Measurements from ENCODE around the gene PHF5A.

GRCh38 chr22:41411021-41411851, 57.3 kb downstream of the PHF5A start:
- TF ChIP-seq RAD21 (conservative IDR thresholded peaks at IDR 0.05 in 1 of 2, IDR thresholded peaks at IDR 0.05 in 1 of 2) (no peak), POLR2A (IDR thresholded peaks at IDR 0.05; ENCODE audit: low read length) (no peak), CEBPB (IDR thresholded peaks at IDR 0.05) (no peak), CTCF (IDR thresholded peaks at IDR 0.05) (no peak), SREBF2 (IDR thresholded peaks at IDR 0.05) (no peak), MAX (IDR thresholded peaks at IDR 0.05) (no peak), RNF2 (IDR thresholded peaks at IDR 0.05; ENCODE audit: borderline replicate concordance, low read depth) (no peak), BHLHE40 (IDR thresholded peaks at IDR 0.05; ENCODE audit: low read depth, low read length) (no peak), SMC3 (IDR thresholded peaks at IDR 0.05) (no peak)

Measured in A549 (cell line).